HCT116 (cell line): Measurements from ENCODE around the gene MN1.

ENCODE experiments used
- CEBPB ChIP-seq: IDR thresholded peaks from 2 replicates; pipeline ENCODE4 v1.6.1; 2012; ENCODE audit warnings: low read depth
- CTCF ChIP-seq, 3 experiments: fragments of 200-600 bp in 1 of 3; sonication (generic) in 1 of 3; IDR thresholded peaks in 2 of 3; conservative IDR thresholded peaks in 1 of 3; 2 replicates each; pipeline ENCODE4 v1.5.1; 2012 to 2017; ENCODE audit warnings: low read depth in 2 of 3, low read length in 2 of 3, antibody characterized with exemption in 1 of 3, borderline replicate concordance in 1 of 3, control low read depth in 1 of 3, mild to moderate bottlenecking in 1 of 3, mixed read lengths in 1 of 3, mixed run types in 1 of 3, moderate library complexity in 1 of 3; ENCODE audit not compliant: insufficient read depth in 1 of 3
- REST ChIP-seq: IDR thresholded peaks from 2 replicates; pipeline ENCODE4 v1.6.1; 2012; ENCODE audit warnings: low read depth

GRCh38 chr22:27843441-27843840 lies 41.9 kb upstream of the MN1 start:
- TF ChIP-seq CEBPB (no peak), REST (no peak), CTCF (IDR thresholded peaks at IDR 0.05 in 2 of 3, conservative IDR thresholded peaks at IDR 0.05 in 1 of 3; ENCODE audit: borderline replicate concordance in 1 of 3, insufficient read depth in 1 of 3, low read depth in 2 of 3, low read length in 2 of 3) (no peak)
